Neutrophil (primary cell): ENCODE results near the gene ITM2C.

Experiments
- H3K27ac ChIP-seq: fragments of 200-600 bp; sonication (generic); 2 replicates; pipeline ENCODE4 v1.5.1; 2016; ENCODE audit warnings: mild to moderate bottlenecking, moderate library complexity
- H3K27me3 ChIP-seq: fragments of 200-600 bp; sonication (generic); 2 replicates; pipeline ENCODE4 v1.6.0; 2016; ENCODE audit warnings: mild to moderate bottlenecking
- H3K36me3 ChIP-seq: fragments of 200-600 bp; sonication (generic); 2 replicates; pipeline ENCODE4 v1.5.1; 2017
- H3K4me1 ChIP-seq, 2 experiments: fragments of 200-600 bp in 1 of 2; sonication (generic) in 1 of 2; 1 replicate in 1 of 2; 2 replicates in 1 of 2; pipeline versions ENCODE4 v1.5.1 to v1.6.1; 2013 to 2016; ENCODE audit warnings: low read depth in 1 of 2, low read length in 1 of 2, mild to moderate bottlenecking in 1 of 2, moderate library complexity in 1 of 2; ENCODE audit not compliant: control insufficient read depth in 1 of 2, insufficient read depth in 1 of 2
- H3K4me3 ChIP-seq, 2 experiments: fragments of 200-600 bp in 1 of 2; sonication (generic) in 1 of 2; 1 replicate in 1 of 2; 2 replicates in 1 of 2; pipeline ENCODE4 v1.5.1; 2013 to 2016; ENCODE audit warnings: low read depth in 1 of 2, low read length in 1 of 2, mild to moderate bottlenecking in 1 of 2, moderate library complexity in 1 of 2
- H3K9me3 ChIP-seq: fragments of 200-600 bp; sonication (generic); 2 replicates; pipeline ENCODE4 v1.5.1; 2016
- CTCF ChIP-seq: fragments of 200-600 bp; sonication (generic); IDR thresholded peaks from 2 replicates; pipeline ENCODE4 v1.5.1; 2016; ENCODE audit warnings: antibody characterized with exemption

ITM2C gene

GRCh38 chr2:230914886-230915285, 50.1 kb downstream of the ITM2C start:
- H3K4me3 ChIP-seq = no peak overlapping the region
- H3K27ac ChIP-seq = no peak overlapping the region
- H3K27me3 ChIP-seq = peaks cover 6% of the 10 kb centered on the region
- H3K36me3 ChIP-seq = no peaks in the 10 kb centered on the region
- H3K9me3 ChIP-seq = no peaks in the 10 kb centered on the region
- H3K4me1 ChIP-seq = no peaks in the 10 kb centered on the region
- TF ChIP-seq CTCF = no peak

GRCh38 chr2:230915319-230915718, 50.6 kb downstream of the ITM2C start:
- no peak overlapping the region for H3K4me3 ChIP-seq
- H3K27ac ChIP-seq = no peak overlapping the region
- H3K9me3 ChIP-seq = no peaks in the 10 kb centered on the region
- H3K4me1 ChIP-seq = no peaks in the 10 kb centered on the region
- no peak for TF ChIP-seq CTCF
- H3K27me3 ChIP-seq = peaks cover 6% of the 10 kb centered on the region
- no peaks in the 10 kb centered on the region for H3K36me3 ChIP-seq

GRCh38 chr2:230916218-230916617, 51.5 kb downstream of the ITM2C start:
- H3K4me3 ChIP-seq = no peak overlapping the region
- H3K27ac ChIP-seq = no peak overlapping the region
- no peak for TF ChIP-seq CTCF
- H3K36me3 ChIP-seq = no peaks in the 10 kb centered on the region
- H3K9me3 ChIP-seq = no peaks in the 10 kb centered on the region
- H3K27me3 ChIP-seq = peaks cover 6% of the 10 kb centered on the region
- no peaks in the 10 kb centered on the region for H3K4me1 ChIP-seq

GRCh38 chr2:230919240-230919639, 54.5 kb downstream of the ITM2C start:
- no peaks in the 10 kb centered on the region for H3K36me3 ChIP-seq
- peaks cover 11% of the 10 kb centered on the region for H3K27me3 ChIP-seq
- H3K4me1 ChIP-seq = peaks cover 1% of the 10 kb centered on the region in 2 experiments
- no peak overlapping the region for H3K27ac ChIP-seq
- no peak overlapping the region for H3K4me3 ChIP-seq
- no peak for TF ChIP-seq CTCF
- H3K9me3 ChIP-seq = no peaks in the 10 kb centered on the region

GRCh38 chr2:230919681-230920080, 54.9 kb downstream of the ITM2C start:
- peaks cover 15% of the 10 kb centered on the region for H3K27me3 ChIP-seq
- no peak for TF ChIP-seq CTCF
- no peaks in the 10 kb centered on the region for H3K9me3 ChIP-seq
- peaks cover 6% of the 10 kb centered on the region in 2 experiments for H3K4me1 ChIP-seq
- H3K4me3 ChIP-seq = no peak overlapping the region
- H3K27ac ChIP-seq = no peak overlapping the region
- H3K36me3 ChIP-seq = no peaks in the 10 kb centered on the region

GRCh38 chr2:230920167-230920566, 55.4 kb downstream of the ITM2C start:
- Histone ChIP-seq H3K4me3 (no peak overlapping the region), H3K27me3 (peaks cover 17% of the 10 kb centered on the region), H3K9me3 (no peaks in the 10 kb centered on the region), H3K4me1 (peaks cover 10 to 11% of the 10 kb centered on the region in 2 experiments), H3K36me3 (no peaks in the 10 kb centered on the region), H3K27ac (no peak overlapping the region)
- TF ChIP-seq CTCF = no peak
